Calu3 (cell line): ENCODE data around the gene COL6A3. TPM values are rescaled to one million over a fixed set of nuclear protein-coding genes. Genes with fewer than 3 reads are reported as not detected.
A peak's percentile ranks its signal among the peaks of the same experiment; 100 is the strongest.

Experiments used
- BruUV-seq: library from RNA; stranded (reverse); fragments of 400-500 nt; replicated peaks from 2 replicates; lab custom pipeline; 2021; lab: Mats Ljungman, UMichigan
- CTCF ChIA-PET: fragments of 300-600 bp; sonication (Branson Sonifier 250); formaldehyde crosslinking; loops from one replicate; lab custom pipeline; 2022; ENCODE audit warnings: antibody characterized with exemption; lab: Charles Lee
- DNase-seq: peaks from one replicate; pipeline ENCODE4 v3.0.0; 2022
- H3K27ac Mint-ChIP-seq: one replicate; pipeline ENCODE4 v1.8.0; 2022; ENCODE audit warnings: mixed read lengths; ENCODE audit not compliant: unreplicated experiment
- H3K27me3 Mint-ChIP-seq: one replicate; pipeline ENCODE4 v1.8.0; 2022; ENCODE audit warnings: mixed read lengths; ENCODE audit not compliant: unreplicated experiment
- H3K36me3 Mint-ChIP-seq: one replicate; pipeline ENCODE4 v1.8.0; 2022; ENCODE audit warnings: mild to moderate bottlenecking, moderate library complexity, mixed read lengths; ENCODE audit not compliant: insufficient read depth, unreplicated experiment
- H3K4me1 Mint-ChIP-seq: one replicate; pipeline ENCODE4 v1.8.0; 2022; ENCODE audit warnings: mild to moderate bottlenecking, low read depth, mixed read lengths; ENCODE audit not compliant: unreplicated experiment
- H3K4me3 Mint-ChIP-seq: one replicate; pipeline ENCODE4 v1.8.0; 2022; ENCODE audit warnings: mild to moderate bottlenecking, low read depth, moderate library complexity, mixed read lengths; ENCODE audit not compliant: unreplicated experiment
- H3K9me3 Mint-ChIP-seq: one replicate; pipeline ENCODE4 v1.8.0; 2022; ENCODE audit warnings: low read depth, mixed read lengths; ENCODE audit not compliant: unreplicated experiment
- CTCF ChIP-seq: fragments of 200-600 bp; IDR thresholded peaks from one replicate; pipeline ENCODE4 v1.8.0; 2022; ENCODE audit warnings: antibody characterized with exemption; ENCODE audit not compliant: unreplicated experiment
- intact Hi-C: fragments of 100-400 bp; cut with micrococcal nuclease; formaldehyde crosslinking; loops from one replicate; pipeline ENCODE4 v1.10.0; 2022; ENCODE audit not compliant: unreplicated experiment
- total RNA-seq: library from RNA; stranded (reverse); gene quantifications from 2 replicates; pipeline ENCODE4 v1.2.3, GENCODE V29; 2022

COL6A3 gene
- total RNA-seq, 1 experiment from 2014 or later: 0.07 TPM

- H3K27ac Mint-ChIP-seq: no peak overlapping the region
- intact Hi-C loops: no loop called here
- CTCF ChIA-PET: interaction anchor here (0.7 kb wide), 1 partner anchor 43 kb away, joined by 5 read pairs; no protein-coding TSS in a partner anchor
- no peaks in the 10 kb centered on the region for H3K9me3 Mint-ChIP-seq
- no peak for TF ChIP-seq CTCF
- H3K27me3 Mint-ChIP-seq: peaks cover 8% of the 10 kb centered on the region
- no peak overlapping the region for H3K4me3 Mint-ChIP-seq
- no TSS peak for BruUV-seq
- H3K4me1 Mint-ChIP-seq: peaks cover 40% of the 10 kb centered on the region
- H3K36me3 Mint-ChIP-seq: peaks cover 12% of the 10 kb centered on the region
- DNase-seq: no peak
Observed at GRCh38 chr2:237295889-237296480, 118.0 kb downstream of the COL6A3 start.

DNA sequence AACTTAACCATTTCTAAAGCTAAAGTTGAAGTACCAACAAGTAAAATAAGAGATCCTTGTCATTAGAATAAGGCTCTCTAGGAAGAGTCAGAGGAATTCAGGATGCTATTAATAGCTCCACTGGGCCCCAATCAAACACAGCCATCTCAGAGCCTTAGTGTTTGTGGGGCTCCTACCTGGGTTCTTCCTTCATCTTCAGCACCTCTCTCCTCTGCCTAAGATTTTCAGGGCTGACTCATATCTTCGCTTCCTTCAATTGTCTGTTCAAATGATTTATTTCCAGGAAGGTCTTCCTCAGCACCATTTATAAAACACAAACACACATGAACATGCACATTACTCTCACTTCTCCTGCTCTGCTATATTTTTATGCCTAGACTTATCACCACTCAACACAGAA is 119.5 kb downstream of the COL6A3 start:
- CTCF ChIA-PET: interaction anchor here (1.2 kb wide), 1 partner anchor 12 kb away, joined by 3 read pairs; no protein-coding TSS in a partner anchor
- intact Hi-C loops: no loop called here
- no peak overlapping the region for H3K4me3 Mint-ChIP-seq
- no TSS peak for BruUV-seq
- no peak for TF ChIP-seq CTCF
- no peak overlapping the region for H3K27ac Mint-ChIP-seq
- peaks cover 12% of the 10 kb centered on the region for H3K36me3 Mint-ChIP-seq
- DNase-seq: no peak
- H3K27me3 Mint-ChIP-seq: no peaks in the 10 kb centered on the region
- H3K9me3 Mint-ChIP-seq: no peaks in the 10 kb centered on the region
- H3K4me1 Mint-ChIP-seq: peaks cover 42% of the 10 kb centered on the region

GRCh38 chr2:237293978-237294377 is 120.0 kb downstream of the COL6A3 start:
- peaks cover 11% of the 10 kb centered on the region for H3K36me3 Mint-ChIP-seq
- H3K4me3 Mint-ChIP-seq: no peak overlapping the region
- H3K27ac Mint-ChIP-seq: no peak overlapping the region
- no peak for TF ChIP-seq CTCF
- no peak for DNase-seq
- peaks cover 47% of the 10 kb centered on the region for H3K4me1 Mint-ChIP-seq
- CTCF ChIA-PET: no interaction called here
- H3K9me3 Mint-ChIP-seq: no peaks in the 10 kb centered on the region
- no peaks in the 10 kb centered on the region for H3K27me3 Mint-ChIP-seq
- BruUV-seq: no TSS peak
- intact Hi-C loops: no loop called here

DNA sequence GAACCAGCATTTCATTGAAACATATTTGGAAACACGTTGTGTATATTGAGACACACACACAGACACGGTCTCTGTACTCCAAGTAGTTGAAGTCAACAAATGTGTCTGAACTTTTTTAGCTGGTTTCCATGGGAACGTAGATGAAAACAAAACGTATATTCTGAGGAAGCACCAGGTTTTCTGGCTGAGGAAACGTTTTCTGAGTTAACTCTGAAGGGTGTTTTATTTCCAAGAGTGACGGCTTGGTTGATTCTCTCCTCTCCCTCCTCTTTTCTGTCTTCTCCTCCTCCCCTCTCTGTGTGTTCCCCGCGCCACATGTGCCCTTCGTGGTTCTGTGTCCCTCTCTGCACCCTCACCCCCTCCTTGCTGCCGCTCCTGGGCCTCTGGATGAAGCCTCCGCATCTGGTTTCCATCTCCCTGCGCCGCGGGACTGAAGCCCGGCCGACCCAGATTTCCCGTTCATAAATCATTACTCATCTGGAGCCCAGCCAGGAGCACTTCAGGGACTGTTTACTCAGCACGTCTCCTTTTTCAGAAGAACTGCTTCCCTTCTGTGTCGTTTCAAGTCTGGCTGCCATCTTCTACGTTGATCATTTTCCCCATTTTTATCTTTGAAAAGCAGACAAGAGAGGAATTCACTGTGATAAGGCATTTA is 122.7 kb downstream of the COL6A3 start:
- CTCF ChIA-PET: interaction anchor here (0.6 kb wide), 1 partner anchor 12 kb away, joined by 3 read pairs; no protein-coding TSS in a partner anchor
- Mint-ChIP-seq H3K4me3 (peak overlapping the region; percentile 36), H3K4me1 (peaks cover 31% of the 10 kb centered on the region), H3K27me3 (no peaks in the 10 kb centered on the region), H3K9me3 (no peaks in the 10 kb centered on the region), H3K27ac (peak overlapping the region; percentile 38), H3K36me3 (peaks cover 5% of the 10 kb centered on the region)
- peak; percentile 88 for DNase-seq
- TF ChIP-seq CTCF: no peak
- BruUV-seq: no TSS peak
- intact Hi-C loops: no loop called here
